ENCODE data around the gene STYXL2. TPM values are rescaled to one million over a fixed set of nuclear protein-coding genes. Genes with fewer than 3 reads are reported as not detected.

Gene STYXL2
- total RNA-seq, 1 experiment from 2014 or later = not detected

DNA sequence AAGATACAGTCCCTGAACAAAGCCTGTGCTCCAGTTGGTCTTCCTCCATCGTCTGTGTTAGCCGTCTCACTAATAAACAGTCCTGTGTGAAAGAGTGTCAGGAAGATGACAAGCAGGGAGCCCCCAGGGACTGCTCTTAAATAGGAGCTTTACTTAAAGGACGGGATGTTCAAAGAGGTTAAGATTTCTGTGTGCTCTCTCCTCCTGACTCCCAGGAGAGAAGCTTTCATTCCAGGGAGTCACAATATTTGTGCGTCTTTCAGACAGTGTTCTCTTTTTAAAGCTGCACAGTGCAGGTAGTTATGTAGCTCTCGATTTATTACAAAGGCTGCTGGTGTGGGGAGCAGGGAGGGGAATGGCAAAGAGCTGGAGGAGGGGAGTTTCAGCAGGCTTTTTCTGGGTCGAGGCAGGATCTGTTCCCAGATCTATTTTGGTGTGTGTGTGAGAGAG, 43.5 kb downstream of the STYXL2 start:
- Histone ChIP-seq H3K27me3 (peaks cover 6% of the 10 kb centered on the region), H3K9me3 (peaks cover 4% of the 10 kb centered on the region; the same call in 1 of the 2 replicates), H3K4me3 (no peak overlapping the region), H3K36me3 (no peaks in the 10 kb centered on the region)
- DNase-seq = no peak

DNA sequence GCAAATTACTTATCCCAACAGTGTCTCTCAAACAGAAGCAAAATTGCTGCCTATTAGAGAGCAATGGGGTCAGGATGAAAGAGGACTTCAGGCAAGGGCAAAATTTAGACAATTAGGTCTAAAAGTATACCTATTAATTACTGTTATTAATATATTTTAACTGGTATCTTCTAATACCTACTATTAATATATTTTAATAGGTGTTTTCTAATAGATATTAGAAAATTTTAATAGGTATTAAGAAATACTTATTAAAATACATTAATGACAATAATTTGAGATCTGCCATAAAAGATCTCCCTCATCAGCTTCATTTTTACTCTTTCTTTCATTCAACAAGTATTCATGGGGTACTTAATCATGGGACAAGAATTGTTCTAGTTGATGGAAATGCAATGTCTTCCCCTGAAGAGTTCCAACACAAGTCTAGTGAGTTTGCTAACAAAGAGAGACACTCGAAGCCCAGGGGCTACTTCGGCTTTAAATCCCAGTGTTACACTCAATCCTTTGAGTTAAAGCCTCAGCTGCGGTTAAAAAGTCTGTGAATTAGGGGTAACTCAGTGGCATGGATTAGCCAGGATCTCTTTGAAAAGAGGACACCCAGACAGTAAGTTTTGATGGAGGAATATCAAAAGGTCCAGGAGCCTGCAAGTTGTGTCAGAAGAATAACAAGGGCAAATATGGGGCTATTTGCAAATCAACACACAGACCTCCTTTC, 44.1 kb downstream of the STYXL2 start:
- H3K4me3 ChIP-seq = no peak overlapping the region
- H3K27me3 ChIP-seq = peaks cover 6% of the 10 kb centered on the region
- no peak for DNase-seq
- peaks cover 4% of the 10 kb centered on the region; the same call in 1 of the 2 replicates for H3K9me3 ChIP-seq
- no peaks in the 10 kb centered on the region for H3K36me3 ChIP-seq

DNA sequence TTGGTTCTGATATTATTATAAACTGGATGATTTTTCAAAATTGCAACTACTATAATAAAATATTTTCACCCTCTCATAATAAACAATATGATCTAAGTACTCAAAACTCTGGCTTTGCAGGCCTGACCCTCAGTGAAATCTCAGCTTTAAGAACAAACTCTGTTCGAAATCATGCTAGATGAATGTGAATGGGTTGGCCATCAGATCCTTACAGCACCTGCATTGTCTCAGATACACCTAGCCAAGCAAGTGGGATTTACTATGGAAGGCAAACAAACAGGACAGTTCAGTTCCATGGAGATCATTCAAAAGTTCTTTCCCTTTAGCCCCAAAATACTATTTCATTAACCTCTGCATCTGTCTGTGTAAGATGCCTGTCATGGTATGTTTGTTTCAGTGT, 44.8 kb downstream of the STYXL2 start:
- no peak overlapping the region for H3K4me3 ChIP-seq
- H3K36me3 ChIP-seq = no peaks in the 10 kb centered on the region
- peaks cover 6% of the 10 kb centered on the region for H3K27me3 ChIP-seq
- no peak for DNase-seq
- H3K9me3 ChIP-seq = peaks cover 4% of the 10 kb centered on the region; the same call in 1 of the 2 replicates

DNA sequence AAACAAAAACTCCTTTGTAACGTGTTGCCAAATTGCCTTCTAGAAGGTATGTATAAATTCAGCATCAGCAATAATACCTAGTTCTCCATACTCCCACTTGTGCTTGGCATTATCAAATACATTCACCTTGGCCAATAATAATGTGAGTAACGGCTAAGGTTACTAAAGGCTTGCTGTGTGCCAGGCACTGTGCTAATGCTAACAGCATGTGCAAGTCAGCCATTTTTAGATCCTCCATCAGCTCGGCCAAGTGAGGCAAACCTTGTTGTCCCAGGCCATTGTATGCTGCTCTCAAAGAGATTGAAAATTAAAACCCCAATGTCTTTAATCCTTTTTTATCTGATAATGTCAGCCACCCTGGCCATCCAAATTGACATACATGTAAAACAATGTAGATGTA, 48.1 kb downstream of the STYXL2 start:
- Histone ChIP-seq H3K27me3 (peaks cover 6% of the 10 kb centered on the region), H3K9me3 (peaks cover 3% of the 10 kb centered on the region; the same call in 1 of the 2 replicates), H3K4me3 (no peak overlapping the region), H3K36me3 (no peaks in the 10 kb centered on the region)
- no peak for DNase-seq

Other genes with a start within 250 kb of the STYXL2 start
- gene TADA1, start 217.8 kb upstream of the STYXL2 start, total RNA-seq (2014; rRNA removed; shearing (Covaris generic); ENCODE audit: low replicate concordance) = 19.5 and 28.4 TPM in 2 replicates
- not detected in 2 replicates for gene ILDR2, start 118.5 kb upstream of the STYXL2 start, total RNA-seq (2014; rRNA removed; shearing (Covaris generic); ENCODE audit: low replicate concordance)
- not detected in 2 replicates for gene MAEL, start 104.8 kb upstream of the STYXL2 start, total RNA-seq (2014; rRNA removed; shearing (Covaris generic); ENCODE audit: low replicate concordance)
- gene GPA33, start 3.7 kb upstream of the STYXL2 start, total RNA-seq (2014; rRNA removed; shearing (Covaris generic); ENCODE audit: low replicate concordance) = not detected in 2 replicates
- 3.9 and 5.5 TPM in 2 replicates for gene POU2F1, start 126.8 kb downstream of the STYXL2 start, total RNA-seq (2014; rRNA removed; shearing (Covaris generic); ENCODE audit: low replicate concordance)